Stimulated activated naive CD4-positive, alpha-beta T cell (primary cell): ENCODE results near the gene MTMR8.

Experiments used
- DNase-seq, 6 experiments: peaks; one replicate each; lab custom pipeline; 2025; lab: John Stamatoyannopoulos, UW

Gene MTMR8

GRCh38 chrX:64306712-64307111, 88.5 kb downstream of the MTMR8 start:
- DNase-seq: no peak

GRCh38 chrX:64291123-64291522, 104.1 kb downstream of the MTMR8 start:
- DNase-seq: no peak

GRCh38 chrX:64265265-64265664, 130.0 kb downstream of the MTMR8 start:
- no peak for DNase-seq

GRCh38 chrX:64230123-64230970, 164.9 kb downstream of the MTMR8 start, which contains the start of gene ASB12:
ASB12 (minus strand) TSS chrX:64230607; CDS start chrX:64225650, 4,957 bp downstream.
- DNase-seq: no peak

- no peak for DNase-seq
Observed at GRCh38 chrX:64229154-64229553, 166.1 kb downstream of the MTMR8 start.
